H9 (cell line): ENCODE results near the gene MAP7. TPM values are rescaled to one million over a fixed set of nuclear protein-coding genes. Genes with fewer than 3 reads are reported as not detected.
A peak's percentile ranks its signal among the peaks of the same experiment; 100 is the strongest.

ENCODE experiments used
- DNase-seq: peaks from one replicate; pipeline ENCODE4 v3.0.0-alpha.2; 2017
- H2AFZ ChIP-seq: one replicate; pipeline ENCODE4 v1.6.1; 2013; ENCODE audit warnings: mild to moderate bottlenecking, low read length, control low read depth, moderate library complexity
- H2AK5ac ChIP-seq: 2 replicates; pipeline ENCODE4 v1.6.1; 2013; ENCODE audit warnings: low read length, control low read depth, mixed read lengths; ENCODE audit not compliant: insufficient read length
- H2BK120ac ChIP-seq: one replicate; pipeline ENCODE4 v1.6.1; 2013; ENCODE audit warnings: low read depth, mild to moderate bottlenecking, low read length, control low read depth, inconsistent platforms; ENCODE audit not compliant: poor library complexity, severe bottlenecking
- H2BK12ac ChIP-seq: 2 replicates; pipeline ENCODE4 v1.6.1; 2013; ENCODE audit warnings: low read length, control low read depth, mixed read lengths, low read depth; ENCODE audit not compliant: insufficient read length
- H2BK15ac ChIP-seq: 2 replicates; pipeline ENCODE4 v1.6.1; 2013; ENCODE audit warnings: low read depth, low read length, control low read depth
- H2BK20ac ChIP-seq: one replicate; pipeline ENCODE4 v1.6.1; 2013; ENCODE audit warnings: low read depth, mild to moderate bottlenecking, low read length, control low read depth, inconsistent platforms; ENCODE audit not compliant: poor library complexity, severe bottlenecking
- H2BK5ac ChIP-seq: 2 replicates; pipeline ENCODE4 v1.6.1; 2013; ENCODE audit warnings: low read length, control low read depth, mixed read lengths; ENCODE audit not compliant: insufficient read length
- H3K14ac ChIP-seq: 2 replicates; pipeline ENCODE4 v1.6.1; 2013; ENCODE audit warnings: low read length, control low read depth; ENCODE audit not compliant: insufficient read depth
- H3K18ac ChIP-seq: 2 replicates; pipeline ENCODE4 v1.6.1; 2013; ENCODE audit warnings: low read depth, mild to moderate bottlenecking, mixed read lengths, low read length, control low read depth; ENCODE audit not compliant: insufficient read length
- H3K23ac ChIP-seq: 2 replicates; pipeline ENCODE4 v1.6.1; 2013; ENCODE audit warnings: low read length, control low read depth, mixed read lengths, low read depth; ENCODE audit not compliant: insufficient read length
- H3K23me2 ChIP-seq: 2 replicates; pipeline ENCODE4 v1.6.1; 2013; ENCODE audit warnings: low read depth, mild to moderate bottlenecking, mixed read lengths, low read length, control low read depth; ENCODE audit not compliant: insufficient read length, poor library complexity, severe bottlenecking
- H3K27ac ChIP-seq: 2 replicates; pipeline ENCODE4 v1.5.1; 2013; ENCODE audit warnings: low read length, control low read depth, mixed read lengths, low read depth; ENCODE audit not compliant: insufficient read length
- H3K27me3 ChIP-seq: 2 replicates; pipeline ENCODE4 v1.6.1; 2013; ENCODE audit warnings: low read length, control low read depth, inconsistent platforms; ENCODE audit not compliant: insufficient read depth
- H3K4ac ChIP-seq: 2 replicates; pipeline ENCODE4 v1.6.1; 2013; ENCODE audit warnings: low read depth, mild to moderate bottlenecking, control low read depth, inconsistent platforms, low read length, moderate library complexity
- H3K4me1 ChIP-seq: 2 replicates; pipeline ENCODE4 v1.6.1; 2013; ENCODE audit warnings: low read length, control low read depth, inconsistent platforms; ENCODE audit not compliant: insufficient read depth
- H3K4me2 ChIP-seq: 2 replicates; pipeline ENCODE4 v1.6.1; 2013; ENCODE audit warnings: low read length, control low read depth, mixed read lengths; ENCODE audit not compliant: insufficient read length, insufficient read depth
- H3K56ac ChIP-seq: 2 replicates; pipeline ENCODE4 v1.6.1; 2013; ENCODE audit warnings: low read depth, mild to moderate bottlenecking, mixed read lengths, low read length, control low read depth; ENCODE audit not compliant: insufficient read length
- H3K79me1 ChIP-seq: 2 replicates; pipeline ENCODE4 v1.6.1; 2013; ENCODE audit warnings: low read depth, mild to moderate bottlenecking, moderate library complexity, low read length, control low read depth, inconsistent platforms; ENCODE audit not compliant: insufficient read depth, poor library complexity, severe bottlenecking
- H3K79me2 ChIP-seq: 2 replicates; pipeline ENCODE4 v1.6.1; 2013; ENCODE audit warnings: low read length, control low read depth, inconsistent platforms; ENCODE audit not compliant: insufficient read depth
- H3K9ac ChIP-seq: 2 replicates; pipeline ENCODE4 v1.6.1; 2013; ENCODE audit warnings: low read length, control low read depth, mixed read lengths; ENCODE audit not compliant: insufficient read length; ENCODE audit errors: extremely low read depth
- H3K9me3 ChIP-seq: one replicate; pipeline ENCODE4 v1.6.1; 2013; ENCODE audit warnings: low read depth, low read length, inconsistent platforms; ENCODE audit not compliant: control insufficient read depth
- H3T11ph ChIP-seq: one replicate; pipeline ENCODE4 v1.6.1; 2013; ENCODE audit warnings: mild to moderate bottlenecking, low read length, control low read depth, inconsistent platforms
- H4K20me1 ChIP-seq: one replicate; pipeline ENCODE4 v1.6.1; 2013; ENCODE audit not compliant: control insufficient read depth, insufficient read length, insufficient read depth
- H4K5ac ChIP-seq: 2 replicates; pipeline ENCODE4 v1.6.1; 2013; ENCODE audit warnings: low read depth, mild to moderate bottlenecking, mixed read lengths, low read length, control low read depth; ENCODE audit not compliant: insufficient read length
- H4K8ac ChIP-seq: replicated peaks from 2 replicates; pipeline ENCODE4 v1.6.1; 2013; ENCODE audit warnings: low read length, control low read depth, mixed read lengths, low read depth; ENCODE audit not compliant: insufficient read length
- H4K91ac ChIP-seq: 2 replicates; pipeline ENCODE4 v1.6.1; 2013; ENCODE audit warnings: low read depth, mild to moderate bottlenecking, moderate library complexity, mixed read lengths, low read length, control low read depth; ENCODE audit not compliant: insufficient read length
- H3K27ac Mint-ChIP-seq, 3 experiments: 2 replicates in 2 of 3; 3 replicates in 1 of 3; pipeline ENCODE4 v1.8.0; 2020 to 2021; ENCODE audit warnings: mixed read lengths in 3 of 3, mild to moderate bottlenecking in 1 of 3, moderate library complexity in 1 of 3
- H3K27me3 Mint-ChIP-seq: 2 replicates; pipeline ENCODE4 v1.8.0; 2021; ENCODE audit warnings: low read depth, mild to moderate bottlenecking, moderate library complexity, mixed read lengths
- H3K36me3 Mint-ChIP-seq, 3 experiments: 2 replicates in 2 of 3; 3 replicates in 1 of 3; pipeline ENCODE4 v1.8.0; 2020 to 2021; ENCODE audit warnings: low read depth in 3 of 3, mixed read lengths in 3 of 3; ENCODE audit not compliant: insufficient read depth in 1 of 3
- H3K4me1 Mint-ChIP-seq, 2 experiments: 2 replicates each; pipeline ENCODE4 v1.8.0; 2020; ENCODE audit warnings: mixed read lengths in 2 of 2
- H3K4me3 Mint-ChIP-seq, 2 experiments: 2 replicates in 1 of 2; 3 replicates in 1 of 2; pipeline ENCODE4 v1.8.0; 2020 to 2021; ENCODE audit warnings: mild to moderate bottlenecking in 2 of 2, mixed read lengths in 2 of 2, moderate library complexity in 1 of 2
- H3K9me3 Mint-ChIP-seq, 2 experiments: 2 replicates in 1 of 2; 3 replicates in 1 of 2; pipeline ENCODE4 v1.8.0; 2020; ENCODE audit warnings: mild to moderate bottlenecking in 2 of 2, mixed read lengths in 2 of 2, moderate library complexity in 1 of 2
- CTCF ChIP-seq: fragments of 200-600 bp; sonication (generic); conservative IDR thresholded peaks from 3 replicates; pipeline ENCODE4 v1.8.0; 2021; ENCODE audit warnings: antibody characterized with exemption, mild to moderate bottlenecking
- WGBS: extraction: QIAGEN DNeasy Blood & Tissue Kit; methylation state at CpG from one replicate; pipeline ENCODE4 v1.1.7; 2013; ENCODE audit warnings: missing lambda C conversion rate, low lambda C conversion rate, mixed read lengths; ENCODE audit not compliant: insufficient read length; ENCODE audit errors: extremely low coverage; 5-methylcytosine and 5-hydroxymethylcytosine counted together
- total RNA-seq: library from RNA; stranded (reverse); gene quantifications from 2 replicates; pipeline ENCODE4 v1.2.1, GENCODE V29; 2021

The MAP7 gene
- total RNA-seq, 1 experiment from 2014 or later: 51.1 TPM

GRCh38 chr6:136383268-136383937 lies 166.8 kb downstream of the MAP7 start:
- Histone ChIP-seq H4K91ac (no peak overlapping the region), H3T11ph (no peak overlapping the region), H2BK5ac (no peak overlapping the region), H3K4ac (no peak overlapping the region), H3K23me2 (no peaks in the 10 kb centered on the region), H3K18ac (no peak overlapping the region), H2AFZ (no peak overlapping the region), H3K4me2 (no peak overlapping the region), H3K79me2 (no peaks in the 10 kb centered on the region; the same call in 1 of the 2 replicates), H3K23ac (no peak overlapping the region), H3K9ac (no peak overlapping the region), H3K9me3 (no peaks in the 10 kb centered on the region), H3K14ac (no peak overlapping the region), H4K8ac (no peak overlapping the region), H2AK5ac (no peak overlapping the region), H3K4me1 (no peaks in the 10 kb centered on the region), H2BK20ac (no peak overlapping the region), H3K27ac (no peak overlapping the region), H3K56ac (no peak overlapping the region), H4K20me1 (no peaks in the 10 kb centered on the region), H4K5ac (no peak overlapping the region), H2BK120ac (no peak overlapping the region), H2BK12ac (no peak overlapping the region), H3K79me1 (no peaks in the 10 kb centered on the region), H2BK15ac (no peak overlapping the region), H3K27me3 (no peaks in the 10 kb centered on the region)
- no peak for DNase-seq
- H3K27me3 Mint-ChIP-seq: no peaks in the 10 kb centered on the region
- TF ChIP-seq CTCF: no peak
- peak overlapping the region in 1 of 3 experiments; percentile 31; a peak in 1 of 7 replicates for H3K27ac Mint-ChIP-seq
- no peak overlapping the region for H3K4me3 Mint-ChIP-seq
- H3K9me3 Mint-ChIP-seq: no peaks in the 10 kb centered on the region
- peaks cover 0 to 18% (median 12%) of the 10 kb centered on the region in 3 experiments; a peak in 5 of 7 replicates for H3K36me3 Mint-ChIP-seq
- peaks cover 7% of the 10 kb centered on the region in 2 experiments; a peak in 2 of 4 replicates for H3K4me1 Mint-ChIP-seq
- no CpG with 5 or more reads among the region's 9 CpGs for WGBS
